ENCODE results near the gene TNS4.
"Not testable (repeated sequence)": the region's sequence is repeated elsewhere in the genome, so short reads cannot be mapped to it uniquely, and the experiment has no call there.

The TNS4 gene, protein sequence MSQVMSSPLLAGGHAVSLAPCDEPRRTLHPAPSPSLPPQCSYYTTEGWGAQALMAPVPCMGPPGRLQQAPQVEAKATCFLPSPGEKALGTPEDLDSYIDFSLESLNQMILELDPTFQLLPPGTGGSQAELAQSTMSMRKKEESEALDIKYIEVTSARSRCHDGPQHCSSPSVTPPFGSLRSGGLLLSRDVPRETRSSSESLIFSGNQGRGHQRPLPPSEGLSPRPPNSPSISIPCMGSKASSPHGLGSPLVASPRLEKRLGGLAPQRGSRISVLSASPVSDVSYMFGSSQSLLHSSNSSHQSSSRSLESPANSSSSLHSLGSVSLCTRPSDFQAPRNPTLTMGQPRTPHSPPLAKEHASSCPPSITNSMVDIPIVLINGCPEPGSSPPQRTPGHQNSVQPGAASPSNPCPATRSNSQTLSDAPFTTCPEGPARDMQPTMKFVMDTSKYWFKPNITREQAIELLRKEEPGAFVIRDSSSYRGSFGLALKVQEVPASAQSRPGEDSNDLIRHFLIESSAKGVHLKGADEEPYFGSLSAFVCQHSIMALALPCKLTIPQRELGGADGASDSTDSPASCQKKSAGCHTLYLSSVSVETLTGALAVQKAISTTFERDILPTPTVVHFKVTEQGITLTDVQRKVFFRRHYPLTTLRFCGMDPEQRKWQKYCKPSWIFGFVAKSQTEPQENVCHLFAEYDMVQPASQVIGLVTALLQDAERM
- total RNA-seq: 0.27 to 1.5 (median 0.46) reads per million in 3 experiments

DNA sequence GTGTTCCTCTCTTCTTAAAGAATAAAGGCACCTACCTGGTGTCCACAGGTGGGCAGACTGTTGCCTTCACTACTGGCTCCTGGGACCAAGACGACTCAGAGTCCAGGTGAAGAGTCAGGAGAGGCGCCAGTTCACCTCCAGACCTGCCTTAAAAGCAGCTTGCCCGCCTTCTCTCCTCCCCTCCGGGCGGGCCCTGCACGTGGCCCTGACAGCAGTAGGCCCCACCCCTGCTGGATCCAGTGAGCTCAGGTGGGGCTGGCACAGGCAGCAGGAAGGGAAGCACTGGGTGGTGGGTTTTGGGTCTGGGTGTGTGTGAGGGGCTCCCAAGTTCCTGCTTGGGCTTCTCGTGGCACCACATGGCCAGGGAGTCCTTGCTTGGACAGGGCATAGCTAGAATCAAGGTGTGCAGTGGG lies at the start of gene TNS4:
TNS4 (minus strand) TSS at position 125 of the 413 bp plus-strand sequence. CDS start 5,198 bp downstream, outside the sequence.
- no peak for DNase-seq

DNA sequence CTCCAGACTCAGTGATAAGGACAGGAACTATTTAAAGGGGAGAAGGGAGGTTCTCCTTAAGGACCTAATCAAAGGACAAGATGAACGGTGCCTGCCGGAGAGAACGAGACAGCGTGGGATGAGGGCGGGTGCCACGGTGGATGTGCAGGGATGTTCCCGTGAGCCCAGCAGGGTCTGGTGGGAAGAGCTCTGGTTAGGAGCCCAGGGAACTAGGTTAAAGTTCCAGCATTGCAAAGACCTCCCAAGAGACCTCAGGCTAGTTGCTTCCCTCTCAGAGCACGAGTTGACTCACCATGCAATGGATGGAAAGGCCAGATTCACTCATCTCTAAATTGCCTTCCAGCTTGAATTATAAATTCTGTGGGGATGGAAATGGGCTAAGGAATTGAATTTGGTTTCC lies 49.2 kb upstream of the TNS4 start:
- DNase-seq: no peak

DNA sequence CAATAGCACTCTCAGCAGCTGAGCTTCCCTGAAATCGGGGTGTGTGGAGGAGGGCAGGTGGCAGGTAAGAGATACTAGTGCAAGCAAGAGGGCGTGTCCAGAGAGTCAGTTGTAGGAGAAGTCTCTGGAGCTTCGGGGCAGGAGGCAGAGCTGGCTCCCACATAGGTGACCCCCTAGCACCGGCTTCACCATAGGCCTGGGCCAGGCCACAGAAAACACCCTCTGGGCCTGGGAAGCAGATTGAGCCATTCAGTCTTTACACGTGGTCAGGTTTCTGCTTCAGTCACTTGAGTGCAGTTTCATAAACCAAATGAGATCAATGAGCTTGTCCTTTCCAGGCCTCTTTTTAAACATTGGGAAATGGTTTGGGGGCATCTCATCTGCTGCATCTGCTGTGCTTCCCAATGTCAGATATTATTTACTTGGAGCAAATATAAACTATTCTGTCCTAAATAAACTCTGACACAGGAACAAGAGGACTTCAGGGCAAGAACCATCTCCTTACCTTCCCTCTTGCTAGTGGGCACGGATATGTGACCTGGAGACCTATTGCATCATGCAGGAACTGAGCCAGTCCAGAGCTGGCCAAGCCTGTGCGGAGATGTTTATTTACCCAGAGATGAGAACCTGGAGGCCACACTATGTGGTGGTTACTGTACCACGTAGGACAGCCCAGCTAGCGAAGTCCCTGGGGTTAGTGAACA lies 47.7 kb upstream of the TNS4 start:
- DNase-seq: no peak

DNA sequence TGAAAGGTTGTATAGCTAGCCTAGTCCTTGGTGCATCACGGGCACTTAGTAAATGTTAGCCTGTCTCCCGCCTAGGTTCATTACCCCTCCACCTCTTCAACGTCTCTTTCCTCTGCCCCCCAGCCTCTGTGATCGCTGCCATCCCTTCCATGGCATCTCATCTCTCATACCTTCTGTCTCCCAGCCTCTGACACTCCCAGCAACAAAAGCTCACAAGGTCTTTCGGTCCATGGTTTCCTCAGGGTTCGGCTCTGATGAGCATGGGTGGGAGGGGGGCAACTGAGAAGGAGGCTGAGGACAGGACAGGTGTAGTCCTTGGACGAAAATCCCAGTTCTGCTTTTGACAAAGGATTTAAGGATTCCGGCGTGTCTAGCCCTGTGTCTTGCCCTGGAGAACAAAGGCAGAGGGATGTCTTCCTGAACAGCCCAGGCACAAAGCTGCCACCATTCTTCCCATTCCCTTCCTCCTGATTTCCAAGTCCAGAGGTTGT lies 47.1 kb upstream of the TNS4 start:
- DNase-seq: no peak

DNA sequence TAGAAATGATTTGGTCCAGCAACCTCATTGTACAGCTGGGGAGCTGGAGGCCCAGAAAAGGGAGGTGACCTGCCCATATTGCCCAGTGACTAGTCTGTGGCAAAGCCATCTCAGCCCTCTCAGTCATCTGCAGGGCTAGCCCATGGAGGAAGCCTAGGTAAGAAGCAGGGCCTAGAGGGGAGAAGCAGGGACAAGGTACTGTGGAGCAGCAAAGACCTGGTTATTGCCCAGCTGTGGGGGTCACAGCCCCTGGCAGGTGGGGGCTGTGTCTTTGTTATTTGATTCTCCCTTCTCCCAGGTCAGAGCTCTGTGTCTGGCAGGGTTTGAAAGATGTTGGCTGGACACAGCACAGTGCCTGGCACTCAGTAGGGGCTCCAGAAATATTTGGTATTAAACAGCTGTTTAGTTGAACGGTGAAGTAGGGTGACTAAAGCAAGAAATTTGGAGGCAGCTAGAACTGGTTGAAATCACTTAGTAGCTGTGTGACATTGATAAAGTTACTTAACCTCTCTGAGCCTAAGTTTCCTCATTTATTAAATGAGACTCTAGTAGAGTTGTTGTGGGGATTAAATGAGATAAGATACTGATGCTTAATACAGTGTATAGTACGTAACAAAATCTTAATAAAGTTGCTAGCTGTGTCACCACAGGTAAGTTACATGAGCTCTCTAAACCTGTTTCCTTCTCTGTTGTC lies 46.5 kb upstream of the TNS4 start:
- DNase-seq: no peak

DNA sequence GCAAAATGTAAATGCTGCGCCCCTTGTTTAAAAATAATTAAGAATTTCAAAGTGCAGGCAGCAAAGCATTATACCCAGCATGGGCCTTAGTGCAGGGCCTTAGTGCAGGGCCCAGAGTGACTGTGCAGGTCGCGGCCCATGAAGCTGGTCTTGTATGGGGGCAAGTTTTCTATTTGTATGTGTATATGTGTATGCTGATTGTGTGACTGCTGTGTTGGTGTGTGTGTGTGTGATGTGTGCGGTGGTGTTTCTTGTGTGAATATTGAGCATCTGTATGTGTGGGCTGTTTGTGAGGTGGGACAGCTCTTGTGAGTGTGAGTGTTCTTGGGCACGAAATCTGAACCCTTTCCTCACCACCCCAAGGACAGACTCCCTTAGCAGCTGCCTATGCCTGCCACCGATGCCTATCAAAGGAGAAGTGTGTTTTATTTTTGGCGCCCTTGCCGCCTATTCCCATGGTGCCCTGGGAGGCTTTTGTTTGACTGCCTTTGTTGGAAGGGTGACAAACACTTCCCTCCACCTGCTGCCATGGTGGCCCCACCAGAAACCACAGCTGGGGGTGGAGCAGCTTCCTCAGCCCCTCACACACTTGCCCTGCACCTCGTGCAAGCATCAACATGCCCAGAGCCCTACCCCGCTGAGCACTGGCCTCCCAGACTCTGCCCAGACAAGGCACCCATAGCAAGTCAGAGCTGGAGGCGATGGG lies 45.8 kb upstream of the TNS4 start:
- DNase-seq: peak; percentile 70

DNA sequence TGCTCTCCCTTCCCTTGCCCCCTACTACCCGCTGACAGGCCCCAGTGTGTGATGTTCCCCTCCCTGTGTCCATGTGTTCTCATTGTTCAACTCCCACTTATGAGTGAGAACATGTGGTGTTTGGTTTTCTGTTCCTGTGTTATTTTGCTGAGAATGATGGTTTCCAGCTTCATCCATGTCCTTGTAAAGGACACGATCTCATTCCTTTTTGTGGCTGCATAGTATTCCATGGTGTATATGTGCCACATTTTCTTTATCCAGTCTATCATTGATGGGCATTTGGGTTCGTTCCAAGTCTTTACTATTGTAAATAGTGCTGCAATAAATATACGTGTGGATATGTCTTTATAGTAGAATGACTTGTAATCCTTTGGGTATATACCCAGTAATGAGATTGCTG lies 45.1 kb upstream of the TNS4 start:
- DNase-seq: not testable (repeated sequence)

DNA sequence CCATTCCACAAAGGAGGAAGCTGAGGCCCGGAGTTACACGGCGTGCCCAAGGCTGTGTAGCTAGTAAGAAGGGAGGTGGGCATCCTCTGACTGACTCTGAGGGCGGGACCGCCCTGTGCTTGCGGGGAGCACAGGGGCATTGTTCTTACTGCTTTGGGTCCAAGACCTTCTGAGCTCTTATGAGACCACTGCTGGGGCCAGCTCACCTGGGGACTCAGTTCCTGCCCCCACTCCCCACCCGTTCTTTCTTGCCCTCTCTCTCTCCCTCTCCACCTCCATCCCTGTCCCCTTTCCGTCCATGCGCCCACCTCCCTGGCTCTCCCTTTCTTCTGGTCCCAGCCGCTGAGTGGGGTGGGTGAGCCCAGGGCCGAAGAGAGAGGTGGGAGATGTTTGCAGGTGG lies 44.2 kb upstream of the TNS4 start:
- DNase-seq: no peak

DNA sequence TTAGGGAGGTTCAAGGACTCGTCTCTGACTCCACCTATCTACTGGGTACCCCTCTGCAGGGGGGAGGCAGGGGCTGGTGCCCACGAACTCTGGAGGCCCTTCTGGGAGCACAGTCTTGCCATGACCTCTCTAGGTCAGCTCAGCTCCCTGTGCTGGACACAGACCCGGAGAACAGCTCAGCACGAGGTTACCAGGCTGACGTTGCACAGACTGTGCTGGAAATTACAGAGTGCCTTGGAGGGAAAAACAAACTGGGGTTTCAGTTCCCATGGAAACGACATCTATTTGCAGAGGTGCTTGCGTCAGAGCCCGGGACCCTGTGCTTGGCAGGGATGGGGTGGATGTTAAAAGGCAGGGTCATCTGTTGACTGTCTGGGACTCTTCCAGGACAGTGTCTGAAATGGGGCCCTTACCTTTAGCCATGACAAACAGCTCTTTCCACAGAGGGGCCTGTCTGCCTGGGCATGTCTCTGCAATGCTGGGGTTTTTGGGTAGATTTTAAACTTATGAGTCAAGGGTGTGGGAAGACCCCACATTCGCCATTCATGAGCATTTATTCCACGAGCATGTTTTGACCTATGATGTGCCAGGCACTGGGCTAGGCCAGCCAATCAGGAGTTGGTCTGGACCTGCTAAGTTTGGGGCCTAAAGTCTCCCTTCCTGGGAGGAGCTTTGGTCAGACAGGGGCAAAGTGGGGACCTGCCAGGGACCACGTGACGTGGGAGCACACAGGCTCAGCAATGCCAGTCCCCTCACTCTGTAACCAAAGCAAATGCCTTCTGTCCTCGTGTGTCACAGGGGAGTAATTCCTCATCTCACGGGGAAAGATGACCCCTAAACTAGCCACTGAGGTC lies 41.4 kb upstream of the TNS4 start:
- DNase-seq: peak; percentile 52

DNA sequence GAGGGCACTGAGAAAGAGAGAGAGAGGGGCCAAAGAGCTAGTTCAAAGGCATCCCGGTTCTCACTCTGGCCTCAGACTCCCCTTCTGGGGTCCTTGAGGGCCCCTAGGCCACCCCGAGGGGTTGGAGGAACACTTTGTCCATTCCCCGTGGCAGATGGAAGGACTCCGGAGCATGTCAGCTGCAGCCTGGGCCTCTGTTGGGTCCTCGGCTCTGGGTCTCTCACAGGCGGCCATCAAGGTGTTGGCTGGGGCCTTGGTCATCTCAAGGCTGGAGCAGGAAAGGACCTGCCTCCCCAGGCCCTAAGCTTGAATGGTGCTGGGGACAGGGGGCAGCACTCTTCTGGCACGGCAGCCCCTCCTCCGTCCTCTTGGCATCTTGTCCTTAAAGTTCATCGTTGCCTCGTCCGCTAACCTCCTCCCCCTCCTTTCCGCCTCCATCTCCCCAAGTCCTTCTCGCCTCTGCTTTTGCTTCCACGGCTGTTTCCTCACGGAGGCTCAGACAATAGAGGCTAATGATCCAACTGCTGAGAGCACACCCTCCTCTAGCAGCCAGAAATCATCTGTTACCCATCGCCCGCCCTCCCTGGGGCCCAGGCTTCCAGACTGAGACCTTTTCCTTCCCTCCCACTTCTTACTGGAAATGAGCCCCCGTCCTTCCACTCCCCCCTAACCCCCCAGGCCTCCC lies 40.6 kb upstream of the TNS4 start:
- DNase-seq: no peak

DNA sequence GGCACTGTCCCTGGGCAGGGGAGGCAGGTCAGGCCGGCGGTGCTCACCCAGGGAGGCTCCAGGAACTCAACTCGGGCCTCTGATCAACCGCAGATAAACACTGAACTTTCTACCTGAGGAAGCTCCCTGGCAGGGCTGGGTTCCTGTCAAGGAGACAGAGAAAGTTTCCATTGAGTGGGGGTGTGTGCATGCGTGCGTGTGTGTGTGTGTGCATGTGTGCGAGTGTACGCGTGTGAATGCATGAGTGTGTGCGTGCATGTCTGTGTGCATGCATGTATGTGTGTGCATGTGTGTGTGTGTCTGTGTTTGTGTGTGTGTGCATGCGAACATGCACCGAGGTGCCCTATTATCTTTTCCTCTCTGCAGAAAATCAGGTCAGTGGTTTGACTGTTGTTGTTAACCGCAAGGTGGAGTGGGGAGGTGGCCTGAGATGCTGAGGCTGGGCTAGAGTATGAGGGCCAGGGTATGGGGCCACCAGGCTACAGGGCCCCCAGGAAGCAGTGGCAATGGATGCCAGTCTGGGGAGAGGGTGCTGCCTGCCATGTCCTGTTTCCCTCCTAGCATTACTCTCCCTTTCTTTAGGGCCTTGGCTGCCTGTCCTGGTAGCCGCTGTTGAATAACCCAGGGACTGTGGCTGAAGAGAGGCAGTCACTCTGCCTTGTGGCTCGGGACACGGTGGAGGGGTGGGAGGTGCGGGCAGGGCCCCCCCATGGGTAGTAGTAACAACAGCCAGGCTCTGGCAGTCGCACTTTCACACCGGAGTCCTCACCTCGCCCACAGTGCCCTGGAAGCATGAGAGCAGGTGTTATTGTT lies 39.8 kb upstream of the TNS4 start:
- peak; percentile 87 for DNase-seq

DNA sequence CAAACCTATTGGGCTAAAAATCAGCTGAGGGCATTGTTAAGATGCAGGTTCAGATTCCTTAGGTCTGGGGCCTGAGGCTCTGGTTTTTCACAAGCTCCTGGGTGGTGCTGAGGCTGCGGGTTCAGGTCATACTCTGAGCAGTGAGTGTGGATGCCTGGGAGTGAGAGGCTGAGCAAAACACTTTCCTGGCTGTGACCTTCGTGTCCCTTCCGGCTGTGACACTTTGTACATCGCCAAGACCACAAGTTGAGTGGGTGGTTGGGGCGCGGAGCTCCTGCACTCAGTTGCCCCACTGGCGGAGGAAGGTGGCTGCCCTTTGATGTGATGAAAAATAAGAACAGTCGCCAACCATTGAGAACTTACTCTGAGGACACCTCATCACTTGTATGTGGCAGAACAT lies 39.0 kb upstream of the TNS4 start:
- DNase-seq: peak; percentile 61

DNA sequence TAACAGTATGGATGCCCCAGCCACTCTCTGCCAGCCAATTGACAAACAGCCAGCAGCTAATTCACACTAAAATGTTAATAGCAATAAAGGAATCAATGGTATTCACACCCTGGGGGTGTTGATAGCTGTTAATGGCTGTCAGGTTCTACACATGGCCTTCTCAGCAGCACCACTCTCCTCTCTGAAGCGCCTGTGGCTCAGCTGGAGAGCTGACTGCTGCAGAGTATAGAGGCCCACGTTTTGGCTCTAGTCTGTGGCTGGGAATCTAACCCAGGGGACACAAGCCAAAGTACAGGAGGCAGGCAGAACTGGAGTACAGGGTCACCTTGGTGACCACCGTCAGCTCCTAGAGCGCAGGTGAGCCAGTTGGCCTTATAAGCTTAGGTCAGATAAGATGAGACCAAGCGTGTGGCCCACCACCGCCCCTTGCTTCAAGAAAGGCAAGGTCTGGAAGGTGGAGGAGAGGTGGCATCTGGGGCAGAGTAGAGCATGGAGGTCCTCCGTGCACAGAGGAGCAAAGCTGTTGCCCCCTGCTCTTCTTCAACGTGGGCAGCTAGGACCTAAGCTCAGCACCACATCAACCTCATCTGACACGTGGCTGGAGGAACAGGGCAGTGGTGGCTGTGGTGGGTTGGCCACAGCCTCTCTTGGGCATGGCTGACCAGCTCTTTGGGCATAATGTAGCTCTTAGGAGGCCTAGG lies 38.4 kb upstream of the TNS4 start:
- no peak for DNase-seq

DNA sequence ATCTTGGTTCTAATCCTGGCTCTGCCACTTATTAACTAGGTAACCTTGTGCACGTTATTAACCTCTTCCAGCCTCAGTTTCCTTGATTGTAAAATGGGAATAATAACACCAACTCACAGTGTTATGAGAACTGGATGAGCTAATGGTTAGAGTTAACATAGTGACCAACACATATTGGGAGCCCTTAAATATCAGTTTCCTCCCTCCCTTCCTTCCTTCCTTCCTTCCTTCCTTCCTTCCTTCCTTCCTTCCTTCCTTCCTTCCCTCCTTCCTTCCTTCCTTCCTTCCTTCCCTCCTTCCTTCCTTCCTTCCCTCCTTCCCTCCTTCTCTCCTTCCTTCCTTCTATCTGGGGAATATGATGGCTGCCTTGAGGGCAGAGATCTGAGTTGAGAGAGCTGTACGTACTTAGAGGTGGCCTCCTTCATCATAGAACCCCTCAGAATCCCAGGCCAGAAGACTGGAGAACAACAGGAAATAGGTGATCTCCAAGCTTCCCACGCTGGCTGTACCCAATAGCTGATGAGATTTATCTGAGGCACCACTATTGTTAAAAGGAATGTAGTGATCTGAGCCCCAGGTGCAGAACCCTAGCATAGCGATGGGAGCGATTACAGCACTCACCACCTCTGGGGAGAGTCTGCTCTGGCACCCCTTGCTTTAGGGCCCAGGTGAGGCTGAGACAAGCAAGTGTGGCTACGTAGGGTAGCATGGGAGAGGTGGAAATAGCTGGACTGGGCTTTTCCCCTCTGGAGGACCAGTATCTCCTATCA lies 37.7 kb upstream of the TNS4 start:
- DNase-seq: no peak

DNA sequence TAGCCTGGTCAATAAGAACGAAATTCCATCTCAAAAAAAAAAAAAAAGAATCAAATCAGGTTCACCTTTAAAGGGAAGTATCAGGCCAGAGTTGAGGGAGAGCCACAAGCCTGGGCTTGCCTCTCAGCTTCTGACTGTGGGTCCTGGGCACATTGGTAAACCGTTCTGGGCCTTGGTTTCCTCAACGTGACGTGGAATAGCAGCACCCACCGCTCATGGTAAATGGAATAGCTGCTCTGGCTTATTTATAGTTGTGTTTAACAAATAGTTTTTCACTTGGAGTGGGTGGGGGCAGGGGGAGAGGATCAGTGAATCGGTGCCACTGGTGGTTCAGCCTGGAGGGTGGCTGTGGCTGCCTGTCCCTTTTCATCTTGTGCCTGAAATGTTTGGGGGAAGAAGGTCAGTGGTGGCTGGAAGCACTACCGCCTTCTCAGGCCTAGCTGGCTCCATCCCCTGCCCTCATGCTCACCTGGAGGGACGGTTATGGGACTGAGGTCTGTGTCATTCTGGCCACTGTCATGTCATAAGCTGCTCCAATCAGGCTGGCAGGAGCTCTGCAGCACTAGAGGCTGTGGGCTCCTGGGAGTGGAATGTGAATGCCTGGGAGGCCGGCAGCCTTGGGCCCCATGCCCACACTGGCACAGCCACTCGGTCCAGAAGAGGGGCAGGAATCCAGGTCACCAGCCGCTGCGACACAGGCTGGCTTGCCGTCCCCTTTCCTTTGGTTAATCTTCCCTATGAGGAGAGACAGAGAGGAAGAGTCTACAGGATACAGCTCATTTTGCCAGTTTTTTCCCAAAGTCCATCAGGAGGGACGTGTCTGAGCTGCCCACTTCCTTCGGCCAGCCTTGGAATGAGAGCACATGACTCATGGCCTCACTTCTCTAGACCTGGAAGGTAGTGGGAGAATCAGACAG lies 36.9 kb upstream of the TNS4 start:
- DNase-seq: no peak

DNA sequence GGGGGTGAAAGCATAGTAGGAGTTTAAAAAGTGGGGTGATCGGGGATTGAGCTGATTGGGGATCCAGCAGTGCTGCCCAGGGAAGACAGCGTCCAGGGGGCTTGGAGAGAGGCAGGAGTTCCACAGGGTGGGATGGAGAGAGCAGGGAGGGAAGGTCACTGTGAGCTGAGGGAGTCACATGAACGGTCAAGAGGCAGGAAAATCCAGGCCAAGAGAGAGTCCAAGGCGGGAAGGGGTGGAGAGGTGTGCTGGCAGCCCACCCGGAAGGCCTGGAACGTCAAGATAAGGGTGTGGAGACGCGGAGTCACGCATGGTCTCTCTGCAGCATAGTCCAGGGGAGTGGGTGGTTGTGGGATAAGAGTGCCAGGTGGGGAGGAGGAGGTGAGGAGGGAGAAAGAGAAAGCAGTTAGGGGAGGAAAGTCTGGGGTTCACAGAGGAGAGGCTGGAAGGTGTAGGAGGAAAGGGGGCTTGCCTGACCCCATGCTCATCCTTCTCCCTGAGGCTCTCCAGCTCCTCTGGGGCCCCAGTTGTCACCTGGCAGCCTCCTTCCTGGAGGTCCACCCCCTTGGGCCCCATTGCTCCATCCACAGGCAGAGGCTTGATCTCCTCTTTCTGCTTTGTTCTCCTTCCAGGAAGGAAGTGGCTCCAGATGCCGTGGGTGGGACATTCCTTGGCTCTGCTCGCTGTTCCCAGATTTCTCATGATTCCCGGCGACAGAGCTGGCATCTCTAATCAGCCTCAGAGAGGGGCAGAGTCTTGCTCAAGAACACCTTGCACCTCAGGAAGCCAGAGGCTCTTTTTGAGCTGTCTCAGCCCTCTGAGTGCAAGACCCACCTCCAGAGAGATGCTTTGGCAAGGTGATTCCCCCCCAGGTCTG lies 35.1 kb upstream of the TNS4 start:
- DNase-seq: no peak

All from central memory CD4-positive, alpha-beta T cell (primary cell).